Skeletal muscle cell (primary cell): ENCODE measurements around the gene CHRND.

Experiments
- DNase-seq: peaks from one replicate; pipeline ENCODE4 v3.0.0-alpha.2; 2010; ENCODE audit warnings: low read depth
- H3K4me3 ChIP-seq: 2 replicates; pipeline ENCODE4 v1.5.1; 2011; ENCODE audit warnings: low read depth, mild to moderate bottlenecking, control low read depth, low read length, moderate library complexity

The CHRND gene

GRCh38 chr2:232525791-232526371 lies at the start of gene CHRND:
Gene CHRND, plus strand, starts transcription at chr2:232526160. Its CDS starts 56 bp downstream, at chr2:232526216.
- H3K4me3 ChIP-seq = peak within 1 kb of the TSS; percentile 30
- peak; percentile 39 for DNase-seq

DNA sequence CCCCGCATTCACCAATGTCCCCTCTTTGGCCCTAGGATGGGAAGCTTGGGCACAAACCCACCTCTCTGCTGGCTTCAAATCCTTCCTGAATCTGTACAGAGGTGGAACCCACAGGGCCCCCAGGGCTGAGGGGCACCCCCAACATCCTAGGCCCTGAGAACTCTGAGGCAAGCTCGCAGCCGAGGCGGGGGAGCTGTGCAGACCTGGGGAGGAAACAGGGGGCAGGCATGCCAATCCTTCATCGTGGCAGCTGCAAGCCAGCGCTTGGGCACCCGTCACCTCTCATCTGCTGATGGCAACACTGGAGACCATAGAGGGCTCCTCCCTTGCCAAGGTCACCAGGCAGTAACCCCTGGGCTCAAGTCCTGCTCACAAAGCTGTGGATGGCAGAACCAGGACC lies 49.2 kb upstream of the CHRND start:
- no peak for DNase-seq
- H3K4me3 ChIP-seq = no peak overlapping the region

- no peak overlapping the region for H3K4me3 ChIP-seq
- DNase-seq = no peak
Measured at GRCh38 chr2:232477751-232478510, 48.0 kb upstream of the CHRND start.

- DNase-seq = no peak
- H3K4me3 ChIP-seq = no peak overlapping the region
Measured at GRCh38 chr2:232478571-232479340, 47.2 kb upstream of the CHRND start.

DNA sequence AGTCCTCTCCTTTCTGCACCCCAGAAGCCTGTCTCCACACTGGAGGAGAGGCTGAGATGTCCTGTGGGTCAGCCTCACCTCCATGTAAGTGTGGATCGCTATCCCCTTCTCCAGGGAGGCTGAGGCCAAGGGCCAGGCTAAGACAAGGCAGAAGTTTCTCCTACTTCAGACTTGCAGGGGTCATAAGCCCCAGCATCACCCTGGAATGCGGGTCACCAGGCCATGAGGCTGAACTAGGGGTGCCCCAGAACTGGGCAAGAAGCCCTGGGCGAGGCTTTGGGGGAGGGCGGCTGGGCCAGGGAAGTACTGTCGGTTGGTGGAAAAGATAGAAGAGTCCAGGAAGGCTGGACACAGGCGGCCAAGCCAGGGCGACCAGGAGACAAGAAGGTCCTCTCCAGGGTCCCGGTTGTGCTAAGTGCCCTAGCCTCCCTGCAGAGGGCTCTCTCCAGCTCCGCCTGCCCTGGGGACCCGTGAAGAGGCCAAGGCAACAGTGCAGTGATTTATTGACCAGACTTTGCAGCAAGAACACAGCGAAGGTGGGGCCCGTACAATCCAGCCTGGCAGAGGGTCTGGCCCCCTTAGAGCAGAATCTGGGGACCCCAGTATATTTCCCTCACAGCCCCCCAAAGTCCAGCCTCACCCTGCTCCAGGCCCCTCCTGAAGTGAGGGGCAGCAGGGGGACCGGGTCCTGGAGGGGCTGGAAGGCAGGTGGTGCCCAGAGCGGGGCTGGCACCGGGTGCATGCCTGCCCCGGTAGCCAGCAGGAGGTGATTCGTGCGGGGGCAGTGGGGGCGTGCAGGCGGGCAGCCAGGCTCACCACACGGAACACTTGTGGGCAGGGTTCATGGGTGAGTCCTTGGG lies 46.4 kb upstream of the CHRND start:
- no peak overlapping the region for H3K4me3 ChIP-seq
- no peak for DNase-seq

DNA sequence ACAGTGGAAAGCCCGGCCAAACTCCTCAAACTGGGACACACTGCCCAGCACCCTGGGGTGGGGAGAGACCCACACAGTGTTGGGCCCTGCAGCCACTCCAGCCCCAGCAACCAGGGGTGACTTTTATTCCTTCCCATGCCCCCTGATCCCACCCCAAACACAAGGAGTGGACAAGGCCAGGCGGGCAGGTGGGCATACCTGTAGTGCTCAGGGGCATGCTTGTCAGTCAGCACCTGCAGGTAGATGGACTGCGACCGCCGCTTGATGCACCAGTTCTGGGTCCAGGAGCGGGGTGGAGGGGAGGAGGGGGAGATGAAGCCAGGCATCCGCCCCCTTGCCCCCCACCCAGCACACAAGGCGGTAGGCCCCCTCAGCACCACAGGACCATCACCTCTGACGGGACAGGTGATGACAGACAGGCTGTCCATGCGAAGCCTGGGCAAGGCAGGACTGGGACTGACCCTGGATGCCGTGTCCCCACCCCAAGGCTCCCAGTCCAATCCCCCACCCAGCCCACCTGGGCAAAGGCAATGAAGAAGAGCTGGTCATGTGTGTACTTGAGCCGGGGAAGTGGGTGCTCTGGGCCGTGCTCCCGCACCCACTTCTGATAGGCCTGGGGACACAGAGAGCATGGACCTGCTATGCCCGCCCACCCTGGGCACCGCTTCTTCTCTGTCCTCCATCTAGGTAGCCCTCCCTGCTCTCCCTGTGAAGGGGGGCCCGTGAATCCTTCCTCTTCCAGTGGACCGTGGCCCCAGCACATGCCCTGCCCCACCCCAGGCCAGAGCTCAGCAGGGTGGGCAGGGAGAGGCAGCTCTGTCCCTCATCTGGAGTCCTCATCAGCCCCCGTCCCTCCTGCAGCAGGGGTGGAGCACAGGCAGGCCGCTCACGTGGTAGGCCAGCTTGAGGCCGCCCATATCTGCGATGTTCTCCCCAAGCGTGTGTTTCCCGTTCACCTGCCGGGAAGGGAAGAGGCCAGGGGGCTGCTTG lies 45.5 kb upstream of the CHRND start:
- no peak overlapping the region for H3K4me3 ChIP-seq
- no peak for DNase-seq

DNA sequence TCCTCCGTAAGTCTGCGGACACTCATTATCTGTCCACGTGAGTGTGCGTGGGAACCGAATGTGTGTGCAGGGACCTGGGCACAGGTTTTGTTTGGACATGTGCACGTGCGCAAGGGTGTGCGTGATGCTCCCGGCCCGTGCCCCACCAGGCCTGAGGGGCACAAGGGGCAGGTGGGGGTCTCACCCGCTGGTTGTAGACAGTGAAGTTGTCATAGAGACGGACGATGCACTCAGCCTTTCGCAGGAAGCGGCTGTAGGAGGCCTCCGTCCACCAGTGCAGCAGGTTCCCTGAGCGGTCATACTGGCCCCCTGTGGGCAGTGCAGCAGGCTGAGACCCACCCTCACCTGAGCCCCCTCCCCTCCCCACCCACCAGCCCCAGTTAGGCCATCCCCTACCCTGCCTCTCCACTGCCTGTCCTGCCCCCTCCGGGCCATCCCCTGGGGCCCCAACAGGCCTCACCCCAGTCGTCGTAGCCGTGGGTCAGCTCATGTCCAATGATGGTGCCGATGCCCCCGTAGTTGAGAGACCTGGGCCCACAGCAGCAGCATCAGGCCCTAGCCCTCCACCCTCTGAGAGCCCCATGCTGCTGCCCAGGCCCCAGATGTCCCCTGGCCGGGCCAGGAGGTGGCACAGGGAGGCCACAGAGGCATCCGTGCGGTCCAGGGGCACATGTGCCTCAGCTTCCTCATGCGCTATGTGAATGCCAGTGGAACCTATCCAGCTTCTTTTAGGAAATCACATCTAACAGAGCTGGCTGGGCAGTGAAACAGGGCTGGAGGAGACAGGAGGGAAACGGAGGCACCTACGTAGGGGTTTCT lies 44.4 kb upstream of the CHRND start:
- no peak overlapping the region for H3K4me3 ChIP-seq
- DNase-seq = no peak

DNA sequence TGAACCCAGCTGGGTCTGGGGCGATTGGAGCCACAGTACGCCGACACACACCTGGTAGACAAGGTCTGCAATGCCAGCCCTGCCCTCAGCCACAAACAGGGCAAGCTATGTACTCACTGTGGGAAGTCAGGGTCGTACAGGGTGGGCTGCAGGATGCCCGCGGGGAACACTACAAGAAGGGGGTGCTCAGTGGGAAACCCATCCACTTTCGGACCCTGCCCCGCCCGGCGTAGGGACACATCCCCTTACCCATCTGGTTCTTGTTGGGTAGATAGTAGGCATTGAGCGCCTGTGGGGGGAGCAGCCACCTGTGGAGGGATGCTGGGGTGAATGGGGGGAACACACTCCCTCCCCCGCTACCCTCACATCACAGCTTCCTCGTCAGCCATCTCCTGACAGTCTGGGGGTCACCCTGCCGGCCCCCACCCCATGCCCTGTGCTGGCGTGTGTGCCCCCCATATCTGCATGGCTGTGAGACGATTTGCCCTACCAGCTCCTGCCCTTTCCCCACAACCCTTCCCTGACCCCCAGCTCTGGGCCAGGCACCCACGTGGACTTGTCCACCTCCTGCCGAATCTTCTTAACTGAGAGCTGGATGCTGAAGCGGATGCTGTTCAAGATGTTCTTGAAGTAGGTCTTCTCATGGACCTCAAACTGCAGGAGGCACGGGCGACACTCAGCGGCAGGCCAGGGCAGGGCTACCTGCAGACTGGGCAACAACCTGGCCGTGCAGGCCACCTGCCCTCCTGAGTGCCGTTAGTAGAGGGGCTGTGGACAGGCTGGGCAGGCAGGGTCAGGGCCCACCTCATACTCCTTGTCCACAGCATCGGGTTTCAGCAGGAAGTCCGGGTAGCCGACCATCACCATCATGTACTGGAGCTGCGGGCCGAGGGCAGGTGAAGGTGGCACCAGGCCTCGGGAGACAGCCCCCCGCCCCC lies 43.4 kb upstream of the CHRND start:
- no peak overlapping the region for H3K4me3 ChIP-seq
- DNase-seq = no peak

GRCh38 chr2:232483311-232483922 lies 42.5 kb upstream of the CHRND start:
- no peak for DNase-seq
- no peak overlapping the region for H3K4me3 ChIP-seq

DNA sequence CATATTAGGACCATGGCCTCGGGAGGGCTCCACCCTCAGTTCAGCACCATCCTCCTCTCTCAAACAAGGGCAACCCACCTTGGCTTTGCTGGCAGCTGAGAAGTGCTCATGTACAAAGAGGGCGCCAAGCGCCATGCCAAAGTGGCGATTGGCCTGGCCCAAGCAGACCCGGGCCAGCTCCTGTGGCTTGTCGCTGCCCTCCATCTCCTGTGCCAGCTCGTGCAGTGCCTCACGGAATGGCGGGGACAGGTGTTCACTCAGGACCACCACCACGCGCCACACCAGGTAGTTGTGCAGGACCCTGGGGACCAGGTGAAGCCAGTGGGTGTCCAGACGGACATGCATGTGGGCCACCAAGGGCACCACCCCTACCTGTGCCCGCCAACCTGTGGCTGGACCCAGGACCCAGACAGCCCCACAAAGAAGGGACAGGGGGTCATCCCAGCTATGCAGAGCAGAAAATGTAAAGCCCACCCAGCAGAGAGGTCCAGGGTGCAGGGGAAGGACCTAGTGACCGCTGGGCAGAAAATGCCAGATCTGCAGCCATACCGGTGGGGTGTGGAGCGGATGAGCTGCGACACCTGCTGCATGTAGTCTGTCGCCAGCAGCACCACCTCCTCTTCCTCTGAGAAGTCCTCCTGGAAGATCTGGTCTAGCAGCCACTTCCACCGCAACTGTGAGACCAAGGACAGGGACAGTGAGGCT lies 41.9 kb upstream of the CHRND start:
- DNase-seq = no peak
- H3K4me3 ChIP-seq = no peak overlapping the region

DNA sequence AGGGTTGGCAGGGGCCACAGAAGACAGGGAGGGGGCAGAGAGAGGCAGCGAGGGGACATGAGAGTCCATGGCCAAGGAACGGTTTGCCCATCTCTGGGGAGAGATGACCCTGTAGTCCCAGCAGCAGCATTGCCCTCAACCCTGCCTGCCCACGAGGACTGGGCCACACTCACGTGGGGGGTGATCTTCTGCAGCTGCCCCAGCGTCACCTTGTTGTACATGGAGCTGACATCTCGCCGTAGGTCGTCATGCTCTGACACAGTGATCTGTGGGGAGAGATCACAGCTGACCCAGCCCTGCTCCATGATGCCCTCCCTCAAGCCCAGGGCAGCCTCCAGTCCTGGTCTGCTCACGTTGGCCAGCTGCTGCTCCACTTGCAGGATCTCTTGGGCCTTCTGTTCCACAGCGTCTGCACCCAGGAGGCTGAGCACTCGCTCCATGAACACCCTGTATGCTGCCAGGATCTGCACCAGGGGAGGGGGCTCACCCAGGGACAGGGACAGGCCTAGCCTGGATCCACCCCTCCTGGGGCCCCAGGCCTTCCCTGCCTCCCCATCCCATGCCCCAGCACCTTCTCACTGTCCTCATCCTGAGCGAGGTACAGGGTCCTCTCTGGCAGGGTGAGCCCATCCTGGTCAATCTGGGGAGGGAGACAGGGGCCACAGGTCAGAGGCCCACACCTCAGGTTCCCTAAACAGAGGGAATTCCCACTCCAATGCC lies 41.2 kb upstream of the CHRND start:
- no peak overlapping the region for H3K4me3 ChIP-seq
- no peak for DNase-seq

DNA sequence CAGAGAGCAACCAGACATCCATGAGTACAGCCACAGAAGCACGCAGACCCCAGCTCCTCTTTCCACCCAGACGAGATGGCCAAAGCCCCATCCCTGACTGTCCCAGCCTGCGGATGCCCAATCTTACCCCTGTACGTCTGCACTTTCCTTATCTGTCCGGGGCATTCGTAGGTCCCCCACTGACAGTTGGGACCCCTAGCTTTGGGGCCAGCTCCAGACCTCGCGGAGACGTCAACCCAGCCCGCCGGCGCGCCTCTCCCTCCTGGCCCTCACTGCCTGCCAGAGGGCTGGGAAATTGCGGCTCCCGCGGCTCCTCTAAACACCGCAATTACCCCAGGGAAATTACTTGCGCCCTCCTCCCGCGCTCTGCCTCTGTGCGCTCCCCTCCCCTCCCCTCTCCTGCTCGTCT lies 40.6 kb upstream of the CHRND start:
- no peak for DNase-seq
- H3K4me3 ChIP-seq = no peak overlapping the region

GRCh38 chr2:232485757-232486557 lies 40.0 kb upstream of the CHRND start:
- no peak overlapping the region for H3K4me3 ChIP-seq
- no peak for DNase-seq
